Measurements from ENCODE around the gene KDM1B. TPM values are rescaled to one million over a fixed set of nuclear protein-coding genes. Genes with fewer than 3 reads are reported as not detected.

The KDM1B gene
- total and polyA plus RNA-seq, 9 of the 15 experiments (the other 6 are each of a cell fraction or from before 2014, with no cell fraction given) = 1.4 to 58.9 (median 36.3) TPM

DNA sequence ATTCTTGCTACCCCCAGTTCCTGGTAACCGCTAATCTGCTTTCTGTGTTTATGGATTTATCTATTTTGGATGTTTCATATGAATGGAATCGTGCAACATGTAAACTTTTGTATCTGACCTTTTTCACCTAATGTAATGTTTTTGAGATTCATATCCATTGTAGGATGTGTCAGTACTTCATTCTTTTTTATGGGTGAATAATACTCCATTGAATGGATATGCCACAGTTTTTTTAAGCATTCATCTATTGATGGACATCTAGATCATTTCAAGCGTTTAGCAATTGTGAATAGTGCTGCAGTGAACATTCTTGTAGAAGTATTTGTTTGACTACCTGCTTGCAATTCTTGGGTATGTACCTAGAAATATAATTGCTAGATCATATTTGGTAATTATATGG lies 13.0 kb downstream of the KDM1B start:
- no TSS peak for BruUV-seq (replicated peaks)
- Histone ChIP-seq H3K36me3 (ENCODE audit: control insufficient read depth, insufficient read depth, low read length) (peaks cover 64% of the 10 kb centered on the region), H3K9me1 (ENCODE audit: control insufficient read depth, insufficient read depth, low read length) (no peaks in the 10 kb centered on the region), H4K20me1 (replicated peaks; ENCODE audit: control insufficient read depth, insufficient read depth, low read length) (no peaks in the 10 kb centered on the region), H3K4me2 (ENCODE audit: insufficient read depth, low read length) (no peak overlapping the region), H3K9ac (ENCODE audit: insufficient read depth in 1 of 2, low read depth in 2 of 2, low read length in 2 of 2) (no peak overlapping the region), H3K4me1 (replicated peaks in 1 of 2; ENCODE audit: control insufficient read depth in 2 of 2, insufficient read depth in 2 of 2, low read length in 2 of 2) (no peaks in the 10 kb centered on the region), H3K27ac (ENCODE audit: extremely low read depth, low read depth, low read length) (no peak overlapping the region), H3K9me3 (replicated peaks; ENCODE audit: control insufficient read depth, insufficient read depth, low read depth, low read length) (peaks cover 2% of the 10 kb centered on the region; the same call in 1 of the 2 replicates), H3K27me3 (ENCODE audit: control insufficient read depth in 2 of 2, insufficient read depth in 2 of 2, low read length in 2 of 2) (no peaks in the 10 kb centered on the region), H3K4me3 (no peak overlapping the region), H2AFZ (ENCODE audit: low read depth, low read length) (no peak overlapping the region), H3K79me2 (ENCODE audit: control insufficient read depth, insufficient read depth, low read length) (no peaks in the 10 kb centered on the region)
- ChIA-PET POLR2A (no interaction called here), CTCF (ENCODE audit: low intra/inter-chr PET ratio) (no interaction called here)
- intact Hi-C loops (cut with micrococcal nuclease) (no loop called here), in situ Hi-C loops (cut with MboI) (no loop called here)
- TF ChIP-seq ZNF146 (CRISPR knock-in tag; IDR thresholded peaks at IDR 0.05; ENCODE audit: unreplicated experiment) = peak; percentile 93
- TF ChIP-seq GTF2F1 (IDR thresholded peaks at IDR 0.05; ENCODE audit: low read depth, low read length) = no peak
- peak; percentile 74; the same call in 1 of the 2 replicates for TF ChIP-seq ZNF24 (IDR thresholded peaks at IDR 0.05)
- peak; percentile 63 for TF ChIP-seq ADNP (tag; IDR thresholded peaks at IDR 0.05)
- TF ChIP-seq RBM25 (IDR thresholded peaks at IDR 0.05; ENCODE audit: low read depth, low read length, severe bottlenecking) = peak; percentile 87
- TF ChIP-seq TRIM28 (IDR thresholded peaks at IDR 0.05) = peak; percentile 43; the same call in 1 of the 2 replicates
- TF ChIP-seq ZNF232 (CRISPR knock-in tag; IDR thresholded peaks at IDR 0.05) = no peak
- TF ChIP-seq CBX3 (IDR thresholded peaks at IDR 0.05; ENCODE audit: borderline replicate concordance in 1 of 2, low read length in 2 of 2) = peak in 1 of 2 experiments; percentile 76; a peak in 1 of 3 replicates
- 95% methylated on average over 3 of the region's 3 CpGs for WGBS (ENCODE audit: insufficient coverage, low coverage, missing lambda C conversion rate)
- FAIRE-seq (no peak), DNase-seq (ENCODE audit: extremely low read depth in 1 of 4, low spot score in 3 of 4) (no peak), ATAC-seq (no peak)

Measured in K562 (cell line).